Large intestine (tissue), 12 donors: ENCODE measurements around the gene KLHL30. TPM values are rescaled to one million over a fixed set of nuclear protein-coding genes. Genes with fewer than 3 reads are reported as not detected.

ENCODE experiments used
- DNase-seq, 2 donors: peaks; one replicate each; pipeline versions ENCODE4 v3.0.0 to v3.0.0-alpha.2; 2013
- H3K27ac ChIP-seq: one replicate; pipeline ENCODE4 v1.5.1; 2013; ENCODE audit warnings: low read length
- H3K27me3 ChIP-seq: 2 replicates; pipeline ENCODE4 v1.6.1; 2013; ENCODE audit warnings: low read length; ENCODE audit not compliant: control insufficient read depth, insufficient read depth
- H3K36me3 ChIP-seq: 2 replicates; pipeline ENCODE4 v1.6.1; 2013; ENCODE audit warnings: low read length; ENCODE audit not compliant: control insufficient read depth, insufficient read depth
- H3K4me1 ChIP-seq: one replicate; pipeline ENCODE4 v1.6.1; 2013; ENCODE audit warnings: low read length; ENCODE audit not compliant: control insufficient read depth, insufficient read depth
- H3K4me3 ChIP-seq: one replicate; pipeline ENCODE4 v1.5.1; 2013; ENCODE audit warnings: low read length
- H3K9me3 ChIP-seq: one replicate; pipeline ENCODE4 v1.6.1; 2013; ENCODE audit warnings: mild to moderate bottlenecking, low read depth, low read length, moderate library complexity; ENCODE audit not compliant: control insufficient read depth
- WGBS: methylation state at CpG from one replicate; pipeline ENCODE4 v1.1.5; 2013; ENCODE audit warnings: low lambda C conversion rate; ENCODE audit not compliant: insufficient coverage; 5-methylcytosine and 5-hydroxymethylcytosine counted together
- long read RNA-seq, 11 donors: transcript quantifications; one replicate each; lab custom pipeline, GENCODE V29; 2026
- polyA plus RNA-seq: library from polyadenylated mRNA; unstranded; fragments of 120-200 nt; gene quantifications from one replicate; pipeline ENCODE4 v1.2.1, GENCODE V29; 2013

KLHL30 gene
- polyA plus RNA-seq: 0.12 TPM
- long read RNA-seq, donor 1: 0 reads
- long read RNA-seq, donor 2: 0 reads
- long read RNA-seq, donor 3: 0 reads
- long read RNA-seq, donor 4: 0 reads
- long read RNA-seq, donor 5: 0 reads
- long read RNA-seq, donor 6: 0 reads
- long read RNA-seq, donor 7: 0 reads
- long read RNA-seq, donor 8: 0 reads
- long read RNA-seq, donor 9: 0 reads
- long read RNA-seq, donor 10: 0 reads
- long read RNA-seq, donor 11: 0 reads

GRCh38 chr2:238138331-238139195, at the start of gene KLHL30:
Gene KLHL30 (plus strand): TSS chr2:238138668. CDS start chr2:238140755, 2,087 bp downstream.
- Histone ChIP-seq H3K27me3 (no peaks in the 10 kb centered on the region), H3K36me3 (no peaks in the 10 kb centered on the region), H3K4me1 (peaks cover 9% of the 10 kb centered on the region), H3K4me3 (no peak within 1 kb of the TSS), H3K27ac (no peak within 1 kb of the TSS), H3K9me3 (no peaks in the 10 kb centered on the region)
- DNase-seq: no peak
- no CpG with 5 or more reads among the region's 22 CpGs for WGBS

GRCh38 chr2:238090887-238091286, 47.6 kb upstream of the KLHL30 start:
- Histone ChIP-seq H3K27me3 (no peaks in the 10 kb centered on the region), H3K9me3 (no peaks in the 10 kb centered on the region), H3K4me3 (no peak overlapping the region), H3K4me1 (no peaks in the 10 kb centered on the region), H3K36me3 (peaks cover 10% of the 10 kb centered on the region), H3K27ac (no peak overlapping the region)
- 87% methylated on average over 3 of the region's 4 CpGs for WGBS
- DNase-seq: no peak

- Histone ChIP-seq H3K36me3 (peaks cover 12% of the 10 kb centered on the region), H3K4me3 (no peak overlapping the region), H3K27me3 (no peaks in the 10 kb centered on the region), H3K9me3 (no peaks in the 10 kb centered on the region), H3K27ac (no peak overlapping the region), H3K4me1 (no peaks in the 10 kb centered on the region)
- no CpG with 5 or more reads among the region's 16 CpGs for WGBS
- no peak for DNase-seq
These were observed 46.9 kb upstream of the KLHL30 start for GRCh38 chr2:238091436-238092060.

DNA sequence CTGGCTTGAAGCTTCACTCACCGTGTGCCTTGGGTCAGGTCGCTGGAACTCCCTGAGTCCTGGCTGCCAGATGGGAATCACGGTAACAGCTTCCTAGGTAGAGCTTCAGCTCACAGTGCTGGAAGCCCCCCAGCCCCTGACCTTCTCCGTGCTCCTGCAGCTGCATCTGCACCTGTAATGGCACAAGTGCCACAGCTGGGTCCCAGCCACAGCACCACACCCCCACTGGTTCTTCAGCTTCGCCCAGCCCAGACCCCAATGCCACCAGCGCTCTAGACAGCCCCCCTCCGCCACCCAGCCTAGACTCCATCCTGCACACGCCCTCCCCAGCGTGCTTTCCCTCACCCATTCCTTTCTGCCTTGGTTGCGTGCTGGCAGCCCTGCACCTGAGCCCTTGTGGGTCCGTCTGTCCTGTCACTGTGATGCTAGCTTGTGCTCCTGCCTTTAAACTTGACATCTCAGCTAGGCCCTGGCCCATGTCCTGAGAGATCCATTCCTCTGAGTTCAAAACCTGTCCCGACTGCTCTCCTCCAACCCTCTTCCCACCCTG, 45.9 kb upstream of the KLHL30 start:
- no CpG with 5 or more reads among the region's 12 CpGs for WGBS
- Histone ChIP-seq H3K4me1 (no peaks in the 10 kb centered on the region), H3K9me3 (no peaks in the 10 kb centered on the region), H3K4me3 (no peak overlapping the region), H3K27me3 (no peaks in the 10 kb centered on the region), H3K36me3 (peaks cover 12% of the 10 kb centered on the region), H3K27ac (no peak overlapping the region)
- DNase-seq: no peak

DNA sequence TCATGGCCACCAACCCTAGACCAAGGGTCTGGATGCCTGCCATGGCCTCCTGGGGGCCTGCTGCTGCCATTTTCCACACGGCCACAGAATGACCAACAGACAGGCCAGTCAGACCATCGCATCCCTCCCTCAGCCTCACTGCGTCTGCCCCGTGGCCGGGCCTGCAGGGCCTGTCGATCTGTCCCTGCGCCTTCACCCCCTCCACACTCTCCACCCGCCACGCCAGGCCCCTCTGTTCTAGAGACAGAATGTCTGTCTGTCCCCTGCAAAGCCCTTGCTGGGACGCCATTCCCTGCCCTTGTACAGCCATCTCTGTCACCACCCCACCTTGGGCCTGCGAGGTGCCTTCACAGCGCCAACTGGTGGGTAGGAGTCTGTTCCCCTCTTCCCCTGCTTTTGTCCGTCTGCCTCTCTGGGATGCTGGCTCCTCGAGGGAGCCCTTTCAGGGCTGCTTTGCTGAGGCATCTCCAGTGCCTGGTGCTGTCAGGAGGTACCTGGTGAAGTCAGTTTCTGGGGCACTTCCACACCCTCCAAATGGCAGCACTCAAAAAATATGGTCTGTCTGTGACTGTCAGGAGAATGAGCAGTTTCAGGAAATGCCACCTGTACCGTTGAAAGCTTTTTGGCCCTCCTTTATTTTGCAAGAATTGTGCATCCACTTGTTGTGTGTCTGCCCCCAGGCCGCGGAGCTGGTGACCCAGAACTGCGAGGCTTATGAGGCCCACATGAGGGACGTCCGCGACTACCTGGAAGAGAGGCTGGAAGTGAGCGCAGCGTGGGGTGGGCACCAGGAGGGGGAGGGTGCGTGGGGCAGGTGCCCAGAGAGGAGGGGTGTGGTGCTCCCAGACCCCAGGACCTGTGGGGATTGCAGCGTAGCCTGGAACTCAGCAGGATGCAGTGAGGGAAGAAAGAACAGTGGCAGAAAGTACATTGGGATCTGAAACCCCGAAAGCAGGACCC, 45.0 kb upstream of the KLHL30 start:
- no peaks in the 10 kb centered on the region for H3K27me3 ChIP-seq
- H3K9me3 ChIP-seq: peaks cover 3% of the 10 kb centered on the region
- 80% methylated on average over 1 of the region's 26 CpGs for WGBS
- H3K36me3 ChIP-seq: peaks cover 12% of the 10 kb centered on the region
- H3K4me3 ChIP-seq: no peak overlapping the region
- no peaks in the 10 kb centered on the region for H3K4me1 ChIP-seq
- no peak overlapping the region for H3K27ac ChIP-seq
- no peak for DNase-seq

DNA sequence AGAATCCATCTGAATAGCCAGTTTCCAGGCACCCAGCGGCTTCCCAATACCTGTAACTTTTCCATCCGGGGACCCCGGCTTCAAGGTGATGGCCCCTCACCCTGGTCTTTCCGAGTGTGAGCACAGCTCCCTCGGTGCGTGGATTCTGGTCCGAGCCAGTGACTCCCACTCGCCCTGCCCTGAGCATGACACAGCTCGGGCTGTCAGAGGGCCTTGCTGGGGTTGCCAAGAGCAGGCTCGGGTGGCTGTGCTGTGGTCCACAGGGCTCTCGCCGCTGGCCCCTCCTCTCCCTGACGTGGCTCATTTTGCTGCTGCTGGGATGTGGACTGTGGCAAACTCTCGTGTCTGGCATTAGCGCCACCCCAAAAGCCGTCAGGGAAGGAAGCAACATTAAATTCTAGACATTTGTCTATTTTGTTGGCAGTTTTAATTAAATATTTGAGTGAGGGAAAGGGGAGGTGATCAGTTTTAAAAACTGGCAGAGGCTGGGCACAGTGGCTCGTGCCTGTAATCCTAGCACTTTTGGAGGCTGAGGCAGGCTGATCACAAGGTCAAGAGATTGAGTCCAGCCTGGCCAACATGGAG, 43.9 kb upstream of the KLHL30 start:
- Histone ChIP-seq H3K36me3 (peaks cover 10% of the 10 kb centered on the region), H3K4me1 (peaks cover 5% of the 10 kb centered on the region), H3K4me3 (no peak overlapping the region), H3K27me3 (no peaks in the 10 kb centered on the region), H3K27ac (no peak overlapping the region), H3K9me3 (peaks cover 3% of the 10 kb centered on the region)
- WGBS: no CpG with 5 or more reads among the region's 17 CpGs
- DNase-seq: no peak

- DNase-seq: no peak
- H3K27ac ChIP-seq: no peak overlapping the region
- peaks cover 3% of the 10 kb centered on the region for H3K9me3 ChIP-seq
- H3K36me3 ChIP-seq: peaks cover 10% of the 10 kb centered on the region
- H3K4me1 ChIP-seq: peaks cover 8% of the 10 kb centered on the region
- WGBS: no CpG with 5 or more reads among the region's 7 CpGs
- H3K4me3 ChIP-seq: no peak overlapping the region
- H3K27me3 ChIP-seq: no peaks in the 10 kb centered on the region
These were observed 43.3 kb upstream of the KLHL30 start for GRCh38 chr2:238095143-238095542.

GRCh38 chr2:238096311-238097011, 42.0 kb upstream of the KLHL30 start:
- Histone ChIP-seq H3K4me1 (peaks cover 8% of the 10 kb centered on the region), H3K27ac (no peak overlapping the region), H3K36me3 (peaks cover 7% of the 10 kb centered on the region), H3K27me3 (no peaks in the 10 kb centered on the region), H3K4me3 (no peak overlapping the region), H3K9me3 (peaks cover 3% of the 10 kb centered on the region)
- DNase-seq: no peak
- WGBS: no CpG with 5 or more reads among the region's 22 CpGs
